H1 (cell line): ENCODE data around the gene IFT20.

Source experiments
- ATF2 ChIP-seq: IDR thresholded peaks from 2 replicates; pipeline ENCODE4 v1.6.1; 2012; ENCODE audit warnings: low read length, inconsistent platforms
- CTCF ChIP-seq, 3 experiments: IDR thresholded peaks; 1 replicate in 2 of 3; 2 replicates in 1 of 3; pipeline versions ENCODE4 v1.5.1 to v1.6.1; 2011; ENCODE audit warnings: low read length in 3 of 3, mild to moderate bottlenecking in 3 of 3, inconsistent platforms in 2 of 3, low read depth in 1 of 3, moderate library complexity in 1 of 3; ENCODE audit not compliant: insufficient read depth in 1 of 3; ENCODE audit errors: control extremely low read depth in 1 of 3
- EP300 ChIP-seq, 2 experiments: IDR thresholded peaks; 1 replicate in 1 of 2; 2 replicates in 1 of 2; pipeline ENCODE4 v1.6.1; 2011 to 2012; ENCODE audit warnings: low read depth in 2 of 2, low read length in 2 of 2, mild to moderate bottlenecking in 2 of 2, borderline replicate concordance in 1 of 2, inconsistent platforms in 1 of 2, moderate library complexity in 1 of 2
- EZH2 ChIP-seq: fragments of 200-600 bp; sonication (generic); IDR thresholded peaks from 2 replicates; pipeline ENCODE4 v1.7.1; 2012; ENCODE audit warnings: low read depth, mild to moderate bottlenecking, moderate library complexity, low read length, inconsistent platforms; ENCODE audit not compliant: severe bottlenecking
- POLR2A ChIP-seq, 2 experiments: IDR thresholded peaks; 1 replicate in 1 of 2; 2 replicates in 1 of 2; pipeline ENCODE4 v1.6.1; 2011; ENCODE audit warnings: low read depth in 2 of 2, low read length in 2 of 2, mild to moderate bottlenecking in 2 of 2; ENCODE audit errors: control extremely low read depth in 1 of 2
- POLR2AphosphoS5 ChIP-seq: IDR thresholded peaks from 2 replicates; pipeline ENCODE4 v1.6.1; 2011; ENCODE audit warnings: low read depth, low read length
- SIRT6 ChIP-seq: IDR thresholded peaks from one replicate; pipeline ENCODE4 v1.7.1; 2012; ENCODE audit warnings: low read length, inconsistent platforms
- TAF1 ChIP-seq: IDR thresholded peaks from 2 replicates; pipeline ENCODE4 v1.6.1; 2011; ENCODE audit warnings: mild to moderate bottlenecking, low read depth, low read length
- TCF12 ChIP-seq: IDR thresholded peaks from 2 replicates; pipeline ENCODE4 v1.6.1; 2011; ENCODE audit warnings: low read depth, mild to moderate bottlenecking, low read length

DNA sequence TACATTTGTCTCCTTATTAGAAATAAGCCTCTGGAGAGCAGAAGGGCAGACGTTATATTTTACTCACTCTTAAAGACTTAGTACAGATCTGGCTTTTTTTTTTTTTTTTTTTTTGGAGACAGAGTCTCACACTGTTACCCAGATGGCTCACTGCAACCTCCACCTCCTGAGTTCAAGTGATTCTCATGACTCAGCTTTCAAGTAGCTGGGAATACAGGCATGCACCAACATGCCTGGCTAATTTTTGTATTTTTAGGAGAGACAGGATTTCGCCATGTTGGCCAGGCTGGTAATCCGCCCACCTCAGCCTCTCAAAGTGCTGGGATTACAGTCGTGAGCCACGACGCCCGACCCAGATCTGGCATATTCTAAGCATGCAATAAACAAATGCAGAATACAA is 52.7 kb downstream of the IFT20 start:
- TF ChIP-seq SIRT6 (no peak), EP300 (IDR thresholded peaks at IDR 0.05; ENCODE audit: borderline replicate concordance in 1 of 2, low read depth in 2 of 2, low read length in 2 of 2) (no peak), TCF12 (no peak), POLR2AphosphoS5 (no peak), CTCF (IDR thresholded peaks at IDR 0.05; ENCODE audit: control extremely low read depth in 1 of 3, insufficient read depth in 1 of 3, low read depth in 1 of 3, low read length in 3 of 3) (no peak), POLR2A (IDR thresholded peaks at IDR 0.05; ENCODE audit: control extremely low read depth in 1 of 2, low read depth in 2 of 2, low read length in 2 of 2) (no peak), EZH2 (no peak), TAF1 (no peak), ATF2 (no peak)
